Endothelial cell of umbilical vein (primary cell): ENCODE results near the gene NUDT15. TPM values are rescaled to one million over a fixed set of nuclear protein-coding genes. Genes with fewer than 3 reads are reported as not detected.

Experiments
- BruUV-seq: library from RNA; stranded (reverse); fragments of 400-500 nt; replicated peaks from 2 replicates; lab custom pipeline; 2021; lab: Mats Ljungman, UMichigan
- CTCF ChIA-PET: fragments of 300-600, 350-600 bp; sonication (Branson Sonifier 250); formaldehyde crosslinking; loops from one replicate; lab custom pipeline; 2021; ENCODE audit warnings: antibody characterized with exemption, inconsistent platforms; lab: Charles Lee
- POLR2A ChIA-PET: fragments of 300-600, 350-600 bp; sonication (Branson Sonifier 250); formaldehyde crosslinking; loops from one replicate; lab custom pipeline; 2021; ENCODE audit warnings: antibody characterized with exemption, inconsistent platforms; lab: Charles Lee
- DNase-seq: peaks from one replicate; pipeline ENCODE4 v3.0.0-alpha.2; 2011; ENCODE audit warnings: low read depth, low spot score
- FAIRE-seq: peaks from 2 replicates; lab custom pipeline; 2011; peaks lifted over from hg19 to GRCh38; lab: Jason Lieb, UNC
- H2AFZ ChIP-seq: 2 replicates; pipeline ENCODE4 v1.6.0; 2012; ENCODE audit warnings: low read depth, low read length, control low read depth, inconsistent platforms
- H3K27ac ChIP-seq: 2 replicates; pipeline ENCODE4 v1.5.1; 2011; ENCODE audit warnings: low read depth, mild to moderate bottlenecking, control low read depth, low read length, moderate library complexity; ENCODE audit not compliant: insufficient read depth
- H3K27me3 ChIP-seq, 2 experiments: 2 replicates each; pipeline versions ENCODE4 v1.6.0 to v1.6.1; 2011; ENCODE audit warnings: low read length in 2 of 2, mixed read lengths in 1 of 2; ENCODE audit not compliant: control insufficient read depth in 2 of 2, insufficient read depth in 2 of 2
- H3K36me3 ChIP-seq, 2 experiments: 2 replicates in 1 of 2; 3 replicates in 1 of 2; pipeline ENCODE4 v1.5.1; 2011; ENCODE audit warnings: low read length in 2 of 2, mild to moderate bottlenecking in 1 of 2, moderate library complexity in 1 of 2; ENCODE audit not compliant: control insufficient read depth in 2 of 2, insufficient read depth in 2 of 2; ENCODE audit errors: extremely low read depth in 1 of 2
- H3K4me1 ChIP-seq: 3 replicates; pipeline ENCODE4 v1.5.1; 2011; ENCODE audit warnings: mild to moderate bottlenecking, low read length; ENCODE audit not compliant: control insufficient read depth, insufficient read depth; ENCODE audit errors: extremely low read depth
- H3K4me2 ChIP-seq: 2 replicates; pipeline ENCODE4 v1.6.1; 2011; ENCODE audit warnings: low read length, control low read depth, mixed read lengths; ENCODE audit not compliant: insufficient read depth
- H3K4me3 ChIP-seq, 3 experiments: fragments of 200-600 bp in 1 of 3; sonication (generic), shearing (Covaris generic) in 1 of 3; replicated peaks in 1 of 3; 2 replicates each; pipeline ENCODE4 v1.5.1; 2011 to 2016; ENCODE audit warnings: control low read depth in 3 of 3, low read length in 3 of 3, mild to moderate bottlenecking in 2 of 3, inconsistent platforms in 1 of 3, low read depth in 1 of 3, moderate library complexity in 1 of 3; ENCODE audit not compliant: insufficient read depth in 1 of 3
- H3K79me2 ChIP-seq: 2 replicates; pipeline ENCODE4 v1.6.0; 2012; ENCODE audit warnings: low read length, inconsistent platforms; ENCODE audit not compliant: control insufficient read depth, insufficient read depth
- H3K9ac ChIP-seq: replicated peaks from 2 replicates; pipeline ENCODE3; 2011; ENCODE audit warnings: low read length, control low read depth; ENCODE audit not compliant: insufficient read depth; ENCODE audit errors: extremely low read depth
- H3K9me1 ChIP-seq: replicated peaks from 3 replicates; pipeline ENCODE4 v1.6.0; 2011; ENCODE audit warnings: mild to moderate bottlenecking, low read length; ENCODE audit not compliant: control insufficient read depth, insufficient read depth; ENCODE audit errors: extremely low read depth
- H3K9me3 ChIP-seq: replicated peaks from 2 replicates; pipeline ENCODE4 v1.5.1; 2012; ENCODE audit warnings: low read length, inconsistent platforms; ENCODE audit not compliant: control insufficient read depth, insufficient read depth
- H4K20me1 ChIP-seq: replicated peaks from 2 replicates; pipeline ENCODE3; 2011; ENCODE audit warnings: mild to moderate bottlenecking, low read length; ENCODE audit not compliant: control insufficient read depth, insufficient read depth; ENCODE audit errors: extremely low read depth
- EZH2 ChIP-seq: IDR thresholded peaks from 2 replicates; pipeline ENCODE4 v1.6.1; 2012; ENCODE audit warnings: borderline replicate concordance, low read depth, mild to moderate bottlenecking, moderate library complexity, low read length, inconsistent platforms; ENCODE audit not compliant: severe bottlenecking
- FOS ChIP-seq: IDR thresholded peaks from 2 replicates; pipeline ENCODE4 v1.6.1; 2011; ENCODE audit warnings: mild to moderate bottlenecking, low read length, moderate library complexity, borderline replicate concordance; ENCODE audit not compliant: insufficient read depth
- GATA2 ChIP-seq: IDR thresholded peaks from 2 replicates; pipeline ENCODE4 v1.7.0; 2011; ENCODE audit warnings: low read depth, mild to moderate bottlenecking, moderate library complexity, mixed read lengths, low read length; ENCODE audit not compliant: insufficient read length, insufficient read depth
- MAX ChIP-seq: IDR thresholded peaks from 2 replicates; pipeline ENCODE4 v1.6.1; 2011; ENCODE audit not compliant: insufficient read depth, insufficient read length
- MYC ChIP-seq: IDR thresholded peaks from one replicate; pipeline ENCODE4 v1.6.1; 2011; ENCODE audit warnings: mild to moderate bottlenecking, low read depth, low read length
- POLR2A ChIP-seq: IDR thresholded peaks from 2 replicates; pipeline ENCODE4 v1.6.1; 2012; ENCODE audit warnings: low read depth, mild to moderate bottlenecking, control low read depth, low read length
- POLR2AphosphoS5 ChIP-seq: IDR thresholded peaks from 2 replicates; pipeline ENCODE4 v1.6.1; 2012; ENCODE audit warnings: low read depth, mild to moderate bottlenecking, control low read depth, low read length, moderate library complexity; ENCODE audit not compliant: insufficient read depth
- dilution Hi-C: fragments of 300-500 bp; cut with MboI; formaldehyde crosslinking; loops from one replicate; pipeline ENCODE4 v1.15.0; 2019; ENCODE audit warnings: low sequenced_read_pairs; ENCODE audit not compliant: extremely low pct_ligation_motif_present
- intact Hi-C: fragments of 100-400 bp; cut with micrococcal nuclease; formaldehyde crosslinking; loops from one replicate; pipeline ENCODE4 v1.10.0; 2022
- polyA plus RNA-seq, 4 experiments: library from polyadenylated mRNA; depleted of rRNA in 3 of 4; stranded (reverse) in 3 of 4; unstranded in 1 of 4; fragments of >200 nt; gene quantifications; 2 replicates each; pipeline versions ENCODE4 v1.2.1 to v1.2.3, GENCODE V29; 2011 to 2012; ENCODE audit warnings: missing spikeins in 1 of 4
- total RNA-seq: library from RNA; stranded (reverse); gene quantifications from 2 replicates; pipeline ENCODE4 v1.2.3, GENCODE V29; 2021
- TF ChIP-seq, protein P1 (sequence below), 2 donors: IDR thresholded peaks; 1 replicate in 1 of 2; 2 replicates in 1 of 2; pipeline ENCODE4 v1.5.1; 2011; ENCODE audit warnings: low read length in 2 of 2, mild to moderate bottlenecking in 2 of 2, moderate library complexity in 2 of 2, control low read depth in 1 of 2, inconsistent platforms in 1 of 2, low read depth in 1 of 2; ENCODE audit not compliant: insufficient read depth in 1 of 2; ENCODE audit errors: extremely low read depth in 1 of 2

Gene NUDT15
- total and polyA plus RNA-seq, 2 donors (not counting 3 experiments of a cell fraction or from before 2014, with no cell fraction given), result 13.3 to 21.6 TPM

- Histone ChIP-seq H3K27ac (no peak overlapping the region), H3K4me3 (no peak overlapping the region), H3K9me3 (no peaks in the 10 kb centered on the region), H3K4me1 (no peaks in the 10 kb centered on the region), H3K79me2 (peaks cover 35% of the 10 kb centered on the region), H3K9ac (no peak overlapping the region), H3K9me1 (no peaks in the 10 kb centered on the region), H4K20me1 (peaks cover 2% of the 10 kb centered on the region), H3K27me3 (no peaks in the 10 kb centered on the region), H3K4me2 (no peak overlapping the region), H3K36me3 (peaks cover 2 to 6% of the 10 kb centered on the region in 2 experiments), H2AFZ (no peak overlapping the region)
- DNase-seq (no peak), FAIRE-seq (no peak)
- no peak for TF ChIP-seq EZH2
- no peak for TF ChIP-seq MYC
- TF ChIP-seq, protein P1, sequence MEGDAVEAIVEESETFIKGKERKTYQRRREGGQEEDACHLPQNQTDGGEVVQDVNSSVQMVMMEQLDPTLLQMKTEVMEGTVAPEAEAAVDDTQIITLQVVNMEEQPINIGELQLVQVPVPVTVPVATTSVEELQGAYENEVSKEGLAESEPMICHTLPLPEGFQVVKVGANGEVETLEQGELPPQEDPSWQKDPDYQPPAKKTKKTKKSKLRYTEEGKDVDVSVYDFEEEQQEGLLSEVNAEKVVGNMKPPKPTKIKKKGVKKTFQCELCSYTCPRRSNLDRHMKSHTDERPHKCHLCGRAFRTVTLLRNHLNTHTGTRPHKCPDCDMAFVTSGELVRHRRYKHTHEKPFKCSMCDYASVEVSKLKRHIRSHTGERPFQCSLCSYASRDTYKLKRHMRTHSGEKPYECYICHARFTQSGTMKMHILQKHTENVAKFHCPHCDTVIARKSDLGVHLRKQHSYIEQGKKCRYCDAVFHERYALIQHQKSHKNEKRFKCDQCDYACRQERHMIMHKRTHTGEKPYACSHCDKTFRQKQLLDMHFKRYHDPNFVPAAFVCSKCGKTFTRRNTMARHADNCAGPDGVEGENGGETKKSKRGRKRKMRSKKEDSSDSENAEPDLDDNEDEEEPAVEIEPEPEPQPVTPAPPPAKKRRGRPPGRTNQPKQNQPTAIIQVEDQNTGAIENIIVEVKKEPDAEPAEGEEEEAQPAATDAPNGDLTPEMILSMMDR (IDR thresholded peaks at IDR 0.05; ENCODE audit: extremely low read depth in 1 of 2, insufficient read depth in 1 of 2, low read depth in 1 of 2, low read length in 2 of 2), result no peak
- no peak for TF ChIP-seq FOS
- no peak for TF ChIP-seq MAX
- no peak for TF ChIP-seq POLR2AphosphoS5
- no peak for TF ChIP-seq POLR2A
- TF ChIP-seq GATA2, result no peak
- POLR2A ChIA-PET, result no interaction called here
- intact Hi-C loops (loop anchor here (1.0 kb wide), 1 partner anchor 11 kb away; no protein-coding TSS in a partner anchor), dilution Hi-C loops (no loop called here)
- no TSS peak for BruUV-seq
- CTCF ChIA-PET, result no interaction called here
Observed at GRCh38 chr13:48086272-48086671, 48.7 kb downstream of the NUDT15 start.
